Measurements from ENCODE around the gene SLC30A1. TPM values are rescaled to one million over a fixed set of nuclear protein-coding genes. Genes with fewer than 3 reads are reported as not detected.

Gene SLC30A1
- total and polyA plus RNA-seq, 2 donors (not counting 1 experiment from before 2014, with no cell fraction given) = 13.6 to 45.2 TPM

GRCh38 chr1:211529011-211529410, 50.0 kb downstream of the SLC30A1 start:
- H3K27me3 ChIP-seq (ENCODE audit: control insufficient read depth, insufficient read depth, low read length) = peaks cover 3% of the 10 kb centered on the region
- H3K27ac ChIP-seq (ENCODE audit: insufficient read depth, low read length) = no peak overlapping the region
- H4K20me1 ChIP-seq (ENCODE audit: control insufficient read depth, extremely low read depth, insufficient read depth, low read length) = no peaks in the 10 kb centered on the region
- no peak overlapping the region for H3K9ac ChIP-seq (ENCODE audit: insufficient read depth, low read length)
- H2AFZ ChIP-seq (ENCODE audit: low read length) = no peak overlapping the region
- no peaks in the 10 kb centered on the region for H3K36me3 ChIP-seq (ENCODE audit: control insufficient read depth, insufficient read depth, low read length)
- no peak overlapping the region for H3K4me2 ChIP-seq (ENCODE audit: extremely low read depth, insufficient read depth, low read length)
- H3K9me3 ChIP-seq (ENCODE audit: control insufficient read depth, insufficient read depth, low read depth, low read length) = no peaks in the 10 kb centered on the region
- TF ChIP-seq EZH2 (IDR thresholded peaks at IDR 0.05; ENCODE audit: low read length, missing control alignments) (no peak), CTCF (conservative IDR thresholded peaks at IDR 0.05 in 1 of 2, IDR thresholded peaks at IDR 0.05 in 1 of 2; ENCODE audit: low read depth in 1 of 2, low read length in 2 of 2) (no peak)
- H3K79me2 ChIP-seq (ENCODE audit: control insufficient read depth, insufficient read depth, low read length) = no peaks in the 10 kb centered on the region
- no peak for DNase-seq (ENCODE audit: low read depth in 2 of 2)
- H3K4me1 ChIP-seq (ENCODE audit: control insufficient read depth, extremely low read depth, insufficient read depth, low read length) = no peaks in the 10 kb centered on the region
- H3K4me3 ChIP-seq (replicated peaks in 1 of 4; ENCODE audit: control extremely low read depth in 1 of 4, insufficient read depth in 1 of 4, low read depth in 3 of 4, low read length in 4 of 4) = no peak overlapping the region

GRCh38 chr1:211527888-211528287, 51.1 kb downstream of the SLC30A1 start:
- TF ChIP-seq EZH2 (IDR thresholded peaks at IDR 0.05; ENCODE audit: low read length, missing control alignments) (no peak), CTCF (conservative IDR thresholded peaks at IDR 0.05 in 1 of 2, IDR thresholded peaks at IDR 0.05 in 1 of 2; ENCODE audit: low read depth in 1 of 2, low read length in 2 of 2) (no peak)

GRCh38 chr1:211527006-211527405, 52.0 kb downstream of the SLC30A1 start:
- no peaks in the 10 kb centered on the region for H3K36me3 ChIP-seq (ENCODE audit: control insufficient read depth, insufficient read depth, low read length)
- H3K9me3 ChIP-seq (ENCODE audit: control insufficient read depth, insufficient read depth, low read depth, low read length) = no peaks in the 10 kb centered on the region
- H3K79me2 ChIP-seq (ENCODE audit: control insufficient read depth, insufficient read depth, low read length) = no peaks in the 10 kb centered on the region
- H3K9ac ChIP-seq (ENCODE audit: insufficient read depth, low read length) = no peak overlapping the region
- no peak overlapping the region for H3K4me3 ChIP-seq (replicated peaks in 1 of 4; ENCODE audit: control extremely low read depth in 1 of 4, insufficient read depth in 1 of 4, low read depth in 3 of 4, low read length in 4 of 4)
- H3K27me3 ChIP-seq (ENCODE audit: control insufficient read depth, insufficient read depth, low read length) = peaks cover 3% of the 10 kb centered on the region
- TF ChIP-seq CTCF (conservative IDR thresholded peaks at IDR 0.05 in 1 of 2, IDR thresholded peaks at IDR 0.05 in 1 of 2; ENCODE audit: low read depth in 1 of 2, low read length in 2 of 2) = no peak
- no peak for TF ChIP-seq EZH2 (IDR thresholded peaks at IDR 0.05; ENCODE audit: low read length, missing control alignments)
- H3K4me1 ChIP-seq (ENCODE audit: control insufficient read depth, extremely low read depth, insufficient read depth, low read length) = no peaks in the 10 kb centered on the region
- H2AFZ ChIP-seq (ENCODE audit: low read length) = no peak overlapping the region
- H3K27ac ChIP-seq (ENCODE audit: insufficient read depth, low read length) = no peak overlapping the region
- no peaks in the 10 kb centered on the region for H4K20me1 ChIP-seq (ENCODE audit: control insufficient read depth, extremely low read depth, insufficient read depth, low read length)
- no peak for DNase-seq (ENCODE audit: low read depth in 2 of 2)
- H3K4me2 ChIP-seq (ENCODE audit: extremely low read depth, insufficient read depth, low read length) = no peak overlapping the region

More at GRCh38 chr1:211527888-211528287, 51.1 kb downstream of the SLC30A1 start:
- no peak overlapping the region for H3K9ac ChIP-seq (ENCODE audit: insufficient read depth, low read length)
- peaks cover 3% of the 10 kb centered on the region for H3K27me3 ChIP-seq (ENCODE audit: control insufficient read depth, insufficient read depth, low read length)
- no peaks in the 10 kb centered on the region for H3K4me1 ChIP-seq (ENCODE audit: control insufficient read depth, extremely low read depth, insufficient read depth, low read length)
- no peaks in the 10 kb centered on the region for H3K79me2 ChIP-seq (ENCODE audit: control insufficient read depth, insufficient read depth, low read length)
- H3K27ac ChIP-seq (ENCODE audit: insufficient read depth, low read length) = no peak overlapping the region
- no peak overlapping the region for H2AFZ ChIP-seq (ENCODE audit: low read length)
- no peak overlapping the region for H3K4me3 ChIP-seq (replicated peaks in 1 of 4; ENCODE audit: control extremely low read depth in 1 of 4, insufficient read depth in 1 of 4, low read depth in 3 of 4, low read length in 4 of 4)
- no peaks in the 10 kb centered on the region for H3K9me3 ChIP-seq (ENCODE audit: control insufficient read depth, insufficient read depth, low read depth, low read length)
- H4K20me1 ChIP-seq (ENCODE audit: control insufficient read depth, extremely low read depth, insufficient read depth, low read length) = no peaks in the 10 kb centered on the region
- H3K36me3 ChIP-seq (ENCODE audit: control insufficient read depth, insufficient read depth, low read length) = no peaks in the 10 kb centered on the region
- H3K4me2 ChIP-seq (ENCODE audit: extremely low read depth, insufficient read depth, low read length) = no peak overlapping the region
- DNase-seq (ENCODE audit: low read depth in 2 of 2) = no peak
